HG03045 (cell line): ENCODE data around the gene DMAC1.

Experiments
- ATAC-seq: cut with Tn5 transposase; IDR thresholded peaks from one replicate; pipeline ENCODE4 v1.9.1; 2021; ENCODE audit warnings: mild to moderate bottlenecking, moderate library complexity; ENCODE audit not compliant: unreplicated experiment

Gene DMAC1

DNA sequence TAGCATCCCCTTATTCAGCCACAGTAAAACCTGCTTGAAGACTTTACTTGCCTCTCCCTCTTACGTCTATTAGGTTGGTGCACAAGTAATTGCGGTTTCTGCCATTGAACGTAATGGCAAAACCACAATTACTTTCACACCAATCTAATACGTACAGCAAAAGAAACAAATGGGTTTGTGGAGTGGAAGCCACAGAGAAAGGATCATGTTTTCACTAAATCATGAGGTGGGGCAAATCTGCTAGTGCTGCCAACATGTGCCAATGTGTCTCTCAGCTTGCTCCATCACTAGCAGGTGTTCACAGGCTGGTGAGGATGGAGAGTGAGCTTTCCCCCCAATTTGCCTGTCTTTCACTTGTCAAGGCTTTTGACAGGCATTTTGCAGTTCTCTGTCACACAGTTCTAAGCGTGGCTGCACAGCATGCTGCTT, 15.9 kb downstream of the DMAC1 start:
- no peak for ATAC-seq

GRCh38 chr9:7782400-7783120, 17.0 kb downstream of the DMAC1 start:
- no peak for ATAC-seq

- no peak for ATAC-seq
Observed at GRCh38 chr9:7780261-7780988, 19.2 kb downstream of the DMAC1 start.

DNA sequence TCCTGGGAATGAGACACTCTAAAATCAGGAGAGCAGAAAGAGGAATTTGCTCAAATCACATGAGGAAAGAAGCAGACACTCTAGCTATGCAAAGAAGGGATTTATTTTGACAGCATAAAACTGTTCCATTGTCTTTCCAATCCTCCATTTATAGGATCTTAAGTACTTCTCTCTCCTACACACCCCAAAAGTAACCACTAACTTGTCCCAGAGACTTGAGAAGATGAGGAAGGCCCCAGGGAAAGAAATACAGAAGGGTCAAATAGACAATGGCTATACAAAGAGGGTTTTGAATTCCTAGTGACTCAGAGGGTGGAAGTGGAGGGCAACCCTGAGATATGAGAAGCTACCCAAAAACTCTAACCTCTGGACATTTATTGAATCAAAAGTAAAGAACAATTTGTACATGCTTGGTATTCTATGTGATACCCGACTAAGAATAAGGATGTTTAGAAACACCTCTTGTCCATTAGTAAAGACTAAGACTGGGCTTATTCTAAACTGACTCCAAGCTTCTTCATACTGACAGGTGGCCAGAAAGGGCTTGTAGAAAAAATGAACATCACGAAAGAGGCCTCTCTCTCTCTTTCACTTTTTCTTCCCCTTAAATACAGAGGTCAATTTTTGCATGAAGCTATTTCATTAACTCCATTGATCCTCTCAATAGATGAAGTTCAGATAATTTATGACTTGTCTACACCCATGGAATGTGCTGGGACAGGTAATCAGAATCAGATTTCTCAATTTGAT, 20.6 kb downstream of the DMAC1 start:
- ATAC-seq, result no peak

DNA sequence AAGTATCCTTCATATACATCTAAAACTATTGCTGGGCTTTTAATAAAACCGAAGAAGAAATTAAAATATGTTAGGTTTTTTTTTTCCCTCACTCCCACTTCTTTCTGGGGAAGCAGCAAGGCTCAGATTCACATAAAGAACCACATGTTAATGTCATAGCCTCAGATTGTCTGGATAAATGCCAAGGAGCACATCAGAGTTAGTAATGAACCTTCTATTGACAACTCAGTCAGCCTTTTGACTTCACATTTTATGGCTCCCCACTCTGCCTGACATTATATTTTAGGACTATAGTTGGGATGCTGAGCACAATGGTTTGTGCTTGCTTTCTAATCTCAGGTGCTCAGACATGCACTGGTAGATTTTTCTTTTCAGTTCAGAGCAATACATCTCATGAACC, 21.8 kb downstream of the DMAC1 start:
- ATAC-seq, result no peak

DNA sequence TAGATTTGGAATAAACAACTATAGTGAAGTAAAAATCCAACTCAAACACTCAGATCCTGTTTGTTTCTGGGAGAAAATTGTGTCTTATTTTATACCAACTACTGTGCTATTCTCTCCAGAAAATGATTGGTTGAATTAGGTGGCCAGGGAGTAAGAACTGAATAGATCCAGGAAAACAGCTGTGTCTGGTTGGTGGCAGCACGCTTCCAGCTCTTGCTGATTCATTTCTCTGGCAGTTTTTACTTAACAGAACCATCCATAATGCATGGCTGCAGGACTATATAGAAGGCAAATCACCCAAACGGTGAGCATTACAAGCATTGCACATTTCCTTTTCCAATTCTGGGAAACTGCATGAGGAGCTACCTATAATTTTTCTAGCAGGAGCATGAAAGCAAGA, 29.5 kb downstream of the DMAC1 start:
- ATAC-seq, result no peak

DNA sequence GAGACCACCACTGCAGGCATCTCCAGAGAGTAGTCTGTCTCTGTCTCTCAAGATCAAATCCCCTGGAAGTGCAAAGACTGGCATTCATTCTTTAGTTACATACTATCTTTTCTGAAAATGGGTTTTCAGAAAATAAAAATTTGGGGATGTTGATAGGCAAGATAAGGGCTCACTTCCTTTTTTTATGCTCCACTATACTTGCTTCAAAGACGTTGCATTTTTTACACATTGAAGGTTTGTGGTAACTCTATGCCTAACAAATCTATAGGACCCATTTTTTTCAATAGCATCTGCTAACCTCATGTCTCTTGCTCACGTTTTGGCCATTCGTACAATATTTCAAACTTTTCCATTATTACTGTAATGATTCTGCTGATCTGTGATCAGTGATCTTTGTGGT, 37.0 kb downstream of the DMAC1 start:
- ATAC-seq, result no peak

- no peak for ATAC-seq
Observed at GRCh38 chr9:7760014-7760415, 39.6 kb downstream of the DMAC1 start.

GRCh38 chr9:7756088-7756487, 43.5 kb downstream of the DMAC1 start:
- ATAC-seq, result peak; percentile 99

DNA sequence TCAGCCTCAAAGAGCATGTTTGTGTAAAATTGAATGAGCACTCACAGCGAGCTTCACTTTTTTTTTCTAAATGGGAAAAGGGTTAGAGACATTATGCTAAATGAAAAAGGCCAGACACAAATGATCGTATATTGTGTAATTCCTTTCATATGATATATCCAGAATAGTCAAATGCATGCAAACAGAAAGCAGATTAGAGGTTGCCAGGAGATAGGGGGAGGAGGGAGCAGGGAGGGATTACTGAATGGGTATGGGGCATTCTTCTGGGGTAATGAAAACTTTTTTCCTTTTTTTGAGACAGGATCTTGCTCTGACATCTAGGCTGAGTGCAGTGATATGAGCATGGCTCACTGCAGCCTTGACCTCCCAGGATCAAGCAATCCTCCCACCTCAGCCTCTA, 47.1 kb downstream of the DMAC1 start:
- no peak for ATAC-seq
